ENCODE data around the gene PRELID3B. TPM values are rescaled to one million over a fixed set of nuclear protein-coding genes. Genes with fewer than 3 reads are reported as not detected.

PRELID3B gene
- total and polyA plus RNA-seq, 2 of the 13 experiments (the other 11 are each of a cell fraction or from before 2014, with no cell fraction given): 23.3 to 42.6 TPM

- TF ChIP-seq AGO2 (optimal IDR thresholded peaks at IDR 0.05; ENCODE audit: low read depth, low read length) (peak; percentile 22), MAZ (IDR thresholded peaks at IDR 0.05; ENCODE audit: borderline replicate concordance, low read depth, low read length) (no peak), MAZ (CRISPR knock-in tag; IDR thresholded peaks at IDR 0.05; ENCODE audit: low read depth) (peak; percentile 39; the same call in 1 of the 2 replicates), NR0B2 (CRISPR knock-in tag; IDR thresholded peaks at IDR 0.05) (0 out of 2 replicates have a peak, but pooled peaks have one; percentile 12), POLR2G (IDR thresholded peaks at IDR 0.05; ENCODE audit: low read depth, low read length) (peak; percentile 23; the same call in 1 of the 2 replicates), DNMT1 (CRISPR knock-in tag; IDR thresholded peaks at IDR 0.05) (0 out of 2 replicates have a peak, but pooled peaks have one; percentile 40), SOX6 (IDR thresholded peaks at IDR 0.05) (no peak), SOX6 (CRISPR knock-in tag; IDR thresholded peaks at IDR 0.05) (peak; percentile 10; the same call in 1 of the 2 replicates), ZBTB38 (CRISPR knock-in tag; IDR thresholded peaks at IDR 0.05) (peak; percentile 26; the same call in 1 of the 2 replicates), ZNF788 (CRISPR knock-in tag; IDR thresholded peaks at IDR 0.05; ENCODE audit: borderline replicate concordance) (0 out of 2 replicates have a peak, but pooled peaks have one; percentile 18), TCF7L2 (IDR thresholded peaks at IDR 0.05; ENCODE audit: low read depth, low read length) (no peak), POLR2A (IDR thresholded peaks at IDR 0.05; ENCODE audit: insufficient read depth in 1 of 2, low read depth in 2 of 2, low read length in 2 of 2) (0 out of 4 replicates have a peak, but pooled peaks of 1 of the 2 experiments have one; percentile 20), ZNF552 (CRISPR knock-in tag; IDR thresholded peaks at IDR 0.05; ENCODE audit: borderline replicate concordance) (no peak), CREBL2 (CRISPR knock-in tag; IDR thresholded peaks at IDR 0.05; ENCODE audit: borderline replicate concordance) (no peak)
- in situ Hi-C loops (cut with HindIII; ENCODE audit: extremely low pct_ligation_motif_present, low pct_unique_long_range_greater_than_20kb): no loop called here
- H3K9me3 ChIP-seq (ENCODE audit: low read length): no peaks in the 10 kb centered on the region
- peaks cover 27 to 32% of the 10 kb centered on the region in 2 experiments for H3K36me3 ChIP-seq (replicated peaks in 1 of 2; ENCODE audit: control insufficient read depth in 1 of 2, insufficient read depth in 2 of 2, low read length in 2 of 2)
- H2AFZ ChIP-seq (ENCODE audit: low read length): no peak overlapping the region
- H3K4me1 ChIP-seq (ENCODE audit: insufficient read depth, low read length): peaks cover 63% of the 10 kb centered on the region
- ATAC-seq: no peak
- ChIA-PET CTCF (ENCODE audit: low intra/inter-chr PET ratio, low total read pairs) (no interaction called here), POLR2A (interaction anchor here (1.8 to 2.1 kb wide), 2 partner anchors 19 to 35 kb away, joined by 9 to 19 read pairs; partner anchors contain the start of gene ATP5F1E)
- H3K9ac ChIP-seq (ENCODE audit: insufficient read depth, low read depth, low read length): no peak overlapping the region
- H3K27me3 ChIP-seq (ENCODE audit: control insufficient read depth in 1 of 2, insufficient read depth in 2 of 2, low read length in 2 of 2): peaks cover 1 to 7% of the 10 kb centered on the region in 2 experiments; a peak in 4 of 5 replicates
- intact Hi-C loops (cut with micrococcal nuclease; ENCODE audit: unreplicated experiment): loop anchor here (5.0 kb wide), 1 partner anchor 35 kb away; the partner anchor contains the start of gene ATP5F1E
- no peaks in the 10 kb centered on the region for H3K79me2 ChIP-seq (ENCODE audit: insufficient read depth, low read length)
- BruUV-seq (replicated peaks): no TSS peak
- DNase-seq (ENCODE audit: low spot score): no peak
- no peak overlapping the region for H3K27ac ChIP-seq (ENCODE audit: extremely low read length, insufficient read depth, low read length)
- H4K20me1 ChIP-seq (ENCODE audit: insufficient read depth, low read length): no peaks in the 10 kb centered on the region
- 94% methylated on average over 24 of the region's 24 CpGs for WGBS (ENCODE audit: low lambda C conversion rate)
- no peak for FAIRE-seq
- no peak overlapping the region for H3K4me2 ChIP-seq (ENCODE audit: low read depth, low read length)
- H3K4me3 ChIP-seq (replicated peaks in 1 of 3; ENCODE audit: insufficient read depth in 1 of 3, low read depth in 2 of 3, low read length in 3 of 3): no peak overlapping the region
Measured at GRCh38 chr20:58997141-58997770, 45.3 kb downstream of the PRELID3B start.

All from HepG2 (cell line).